GM18499 (cell line): Measurements from ENCODE around the gene TDRD10.

ENCODE experiments used
- ATAC-seq: cut with Tn5 transposase; IDR thresholded peaks from one replicate; pipeline ENCODE4 v1.9.1; 2021; ENCODE audit warnings: moderate number of reproducible peaks; ENCODE audit not compliant: insufficient read depth, unreplicated experiment

Gene TDRD10, protein sequence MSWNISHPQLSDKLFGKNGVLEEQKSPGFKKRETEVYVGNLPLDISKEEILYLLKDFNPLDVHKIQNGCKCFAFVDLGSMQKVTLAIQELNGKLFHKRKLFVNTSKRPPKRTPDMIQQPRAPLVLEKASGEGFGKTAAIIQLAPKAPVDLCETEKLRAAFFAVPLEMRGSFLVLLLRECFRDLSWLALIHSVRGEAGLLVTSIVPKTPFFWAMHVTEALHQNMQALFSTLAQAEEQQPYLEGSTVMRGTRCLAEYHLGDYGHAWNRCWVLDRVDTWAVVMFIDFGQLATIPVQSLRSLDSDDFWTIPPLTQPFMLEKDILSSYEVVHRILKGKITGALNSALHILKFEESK

DNA sequence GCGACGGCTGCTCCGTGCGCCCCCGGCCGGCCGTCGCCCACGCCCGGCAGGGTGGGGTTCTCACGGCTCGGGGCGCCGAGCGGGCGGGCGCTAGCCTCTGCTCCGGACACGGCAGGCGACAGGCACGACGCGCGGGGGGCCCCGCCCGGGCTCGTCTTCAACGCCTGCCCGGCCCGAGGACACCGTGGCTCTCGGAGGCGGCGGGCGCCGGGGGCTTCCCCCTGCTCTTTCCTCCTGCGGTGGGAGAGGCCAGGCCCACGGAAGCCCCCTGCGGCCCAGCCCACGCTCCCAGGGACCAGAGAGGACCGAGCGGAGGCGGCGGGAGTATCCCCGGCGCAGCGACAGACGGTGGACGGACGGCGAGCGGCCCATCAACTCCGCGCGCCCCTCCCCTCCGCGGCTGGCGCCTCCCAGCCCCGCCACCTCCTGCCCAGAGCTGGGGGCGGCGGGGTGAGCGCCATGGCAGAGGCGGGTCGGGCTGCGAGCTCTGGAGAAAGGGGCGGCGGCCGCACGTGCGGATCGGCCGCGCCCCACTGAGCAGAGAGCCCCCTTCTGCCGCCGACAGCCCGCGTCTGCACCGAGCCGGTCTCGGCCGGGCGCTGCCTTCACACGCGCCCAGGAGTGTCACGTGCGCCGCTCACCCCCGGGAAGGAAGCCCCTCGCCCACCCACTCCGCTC, at the start of gene TDRD10, which contains the start of gene SHE:
Gene TDRD10, plus strand, starts transcription at position 154 of the 678 bp plus-strand sequence. CDS start 4,685 bp downstream, outside the sequence.
Gene SHE, minus strand, starts transcription at position 347 of the 678 bp plus-strand sequence. CDS start 386 bp downstream, outside the sequence.
- ATAC-seq, result no peak

DNA sequence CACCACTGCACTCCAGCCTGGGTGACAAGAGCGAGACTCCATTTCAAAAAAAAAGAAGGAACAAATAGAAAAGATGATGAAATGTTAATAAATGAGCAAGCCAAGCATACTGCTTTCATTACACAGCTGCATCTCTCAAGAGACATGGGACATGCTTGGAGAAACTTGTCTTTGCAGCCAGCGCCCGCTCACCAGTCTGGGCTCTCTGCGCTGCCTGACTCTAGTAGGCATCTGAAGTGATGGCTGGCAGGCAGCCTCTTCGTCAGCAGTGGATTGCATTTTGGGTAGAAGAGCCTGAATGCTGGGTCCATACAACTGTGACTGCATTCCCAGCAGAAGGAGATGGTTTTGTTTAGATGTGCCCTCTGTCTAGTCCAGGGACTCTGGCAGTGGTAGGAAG, 48.9 kb upstream of the TDRD10 start:
- no peak for ATAC-seq

DNA sequence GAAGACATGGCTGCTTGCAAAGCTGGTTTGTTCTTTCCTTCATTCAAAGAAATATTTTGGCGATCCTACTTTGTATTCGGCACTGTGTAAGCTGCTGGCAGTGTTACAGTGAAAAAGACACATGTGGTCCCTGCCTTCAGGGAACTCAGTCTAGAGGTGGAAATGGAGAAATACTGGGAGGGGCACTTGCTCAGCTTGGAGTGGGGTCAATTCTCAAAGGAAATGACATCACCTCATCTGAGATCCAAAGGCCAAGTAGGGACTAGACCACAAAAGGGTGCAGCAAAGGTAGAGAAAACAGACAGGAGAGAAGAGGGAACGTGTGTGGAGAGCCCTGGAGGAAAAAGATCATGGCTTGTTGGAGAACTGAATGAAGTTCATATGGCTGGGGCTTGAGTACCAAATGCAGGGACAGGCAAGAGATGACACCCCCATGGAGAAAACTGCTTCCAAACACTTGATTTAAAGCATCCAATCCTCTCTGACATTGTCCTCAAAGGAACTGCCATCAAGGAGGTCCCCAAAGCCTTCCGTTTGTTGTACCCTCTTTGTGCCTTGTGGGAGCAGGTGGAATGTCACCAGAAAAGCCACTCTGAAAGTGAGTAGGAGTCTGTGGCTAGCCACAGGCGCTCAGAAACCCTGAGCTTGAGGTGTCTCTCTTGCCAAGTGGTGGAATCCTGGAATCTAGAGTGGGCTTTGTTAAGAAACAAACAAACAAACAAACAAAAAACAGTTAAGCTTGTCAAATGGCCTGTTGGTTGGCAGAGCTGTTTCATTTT, 48.3 kb upstream of the TDRD10 start:
- no peak for ATAC-seq

DNA sequence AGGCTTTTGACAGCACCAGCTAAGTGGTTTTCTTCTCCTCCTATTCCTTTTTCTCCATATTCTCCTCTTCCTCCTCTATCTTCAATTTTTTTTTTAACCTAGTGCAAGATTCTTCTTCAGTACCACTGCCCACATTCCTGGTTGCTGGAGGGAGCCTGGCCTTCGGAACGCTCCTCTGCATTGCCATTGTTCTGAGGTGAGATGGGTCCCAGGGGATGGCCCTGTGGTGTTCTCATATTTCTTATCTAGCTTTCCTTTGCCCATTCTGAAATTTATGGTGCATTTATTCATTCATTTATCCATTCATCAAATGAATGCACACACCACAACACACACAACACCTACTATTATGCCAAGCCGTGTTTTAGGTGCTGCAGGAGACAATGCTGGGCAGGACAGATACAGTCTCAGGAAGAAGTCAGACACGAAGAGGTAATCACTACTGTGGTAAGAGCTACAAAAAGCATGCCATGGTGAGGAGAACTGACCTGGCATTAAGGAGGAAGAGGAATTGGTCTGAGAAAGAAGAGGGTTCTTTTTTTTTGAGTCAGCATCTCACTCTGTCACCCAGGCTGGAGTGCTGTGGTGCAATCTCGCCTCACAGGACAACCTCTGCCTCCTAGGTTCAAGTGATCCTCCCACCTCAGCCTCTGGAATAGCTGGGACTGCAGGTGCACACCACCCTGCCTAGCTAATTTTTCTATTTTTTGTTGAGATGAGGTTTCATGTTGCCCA, 47.5 kb upstream of the TDRD10 start:
- no peak for ATAC-seq

DNA sequence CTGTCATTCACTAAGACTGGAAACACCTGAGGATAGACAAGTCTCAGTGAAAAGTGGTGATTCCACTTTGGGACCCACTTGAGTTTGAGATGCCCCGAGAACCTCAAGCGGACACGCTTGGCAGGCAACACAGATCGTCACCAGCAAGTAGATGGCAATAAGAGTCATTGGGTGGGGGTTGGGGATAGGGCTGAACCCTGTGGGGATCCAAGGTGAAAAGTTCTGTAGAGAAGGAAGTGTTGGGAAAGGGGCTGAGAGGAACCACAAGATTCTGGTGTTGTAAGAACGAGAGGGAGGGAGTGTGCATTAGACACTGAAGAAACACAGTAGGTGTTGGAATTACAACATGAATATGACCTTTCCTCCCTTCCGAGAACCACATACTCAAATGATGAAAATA, 45.4 kb upstream of the TDRD10 start:
- no peak for ATAC-seq

DNA sequence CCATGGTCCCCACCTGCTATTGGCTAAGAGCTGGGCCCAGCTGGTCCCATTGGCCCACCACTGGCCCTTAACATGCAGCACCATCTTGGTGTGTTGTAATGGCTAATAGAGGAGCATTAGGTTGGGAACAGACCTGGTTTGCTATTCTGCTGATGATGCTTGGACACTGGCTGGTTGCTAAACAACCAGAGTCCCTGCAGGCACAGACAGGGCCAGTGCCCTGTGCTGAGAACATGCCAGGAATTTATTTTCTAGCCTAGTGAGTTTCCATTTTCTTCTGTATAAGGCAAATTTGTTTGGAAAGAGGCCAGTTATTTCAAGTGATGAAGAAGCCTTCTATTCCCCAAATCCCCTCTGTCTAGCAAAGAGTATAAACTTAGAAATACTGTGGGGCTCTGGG, 42.9 kb upstream of the TDRD10 start:
- no peak for ATAC-seq

DNA sequence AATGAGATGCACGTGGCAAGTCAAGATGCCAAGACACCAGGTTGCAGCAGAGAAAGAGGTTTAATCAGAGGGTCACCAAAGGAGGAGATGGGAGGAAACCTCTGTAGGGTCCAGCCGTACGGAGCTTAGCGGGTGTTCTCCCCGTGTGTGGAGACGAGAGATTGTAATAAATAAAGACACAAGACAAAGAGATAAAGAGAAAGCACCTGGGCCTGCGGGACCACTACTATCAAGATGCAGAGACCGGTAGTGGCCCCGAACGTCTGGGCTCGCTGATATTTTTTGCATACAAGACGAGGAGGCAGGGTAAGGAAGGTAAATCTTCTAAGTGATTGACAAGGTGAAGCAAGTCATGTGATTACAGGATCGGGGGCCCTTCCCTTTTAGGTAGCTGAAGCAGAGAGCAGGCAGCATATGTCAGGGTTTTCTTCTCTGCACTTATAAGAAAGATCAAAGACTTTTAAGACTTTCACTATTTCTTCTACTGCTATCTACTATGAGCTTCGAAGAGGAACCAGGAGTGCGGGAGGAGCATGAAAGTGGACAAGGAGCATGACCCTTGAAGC, 41.2 kb upstream of the TDRD10 start:
- no peak for ATAC-seq

DNA sequence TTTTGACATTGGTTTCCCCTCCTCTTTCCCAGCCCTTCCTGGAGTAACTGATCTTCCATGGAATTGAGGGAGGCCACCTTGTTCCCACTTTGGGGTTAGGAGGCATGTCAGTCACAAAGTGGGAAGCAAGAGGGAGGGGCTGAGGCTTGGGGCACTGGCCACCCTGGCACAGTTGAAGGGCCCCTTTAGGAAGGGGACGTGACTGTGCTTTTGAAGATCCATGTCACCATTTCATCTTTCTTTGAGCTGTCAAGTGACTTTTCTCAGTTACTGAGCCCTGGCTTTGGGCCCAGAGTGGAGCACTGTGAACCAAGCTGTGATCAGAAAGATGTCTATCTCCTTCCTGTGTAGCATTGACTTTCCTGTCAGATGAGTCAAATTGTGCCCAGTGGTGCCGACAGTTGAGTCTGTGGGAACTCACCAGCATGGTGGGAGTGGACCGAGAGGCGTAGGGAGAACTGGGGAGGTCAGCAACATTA, 38.5 kb upstream of the TDRD10 start:
- no peak for ATAC-seq

DNA sequence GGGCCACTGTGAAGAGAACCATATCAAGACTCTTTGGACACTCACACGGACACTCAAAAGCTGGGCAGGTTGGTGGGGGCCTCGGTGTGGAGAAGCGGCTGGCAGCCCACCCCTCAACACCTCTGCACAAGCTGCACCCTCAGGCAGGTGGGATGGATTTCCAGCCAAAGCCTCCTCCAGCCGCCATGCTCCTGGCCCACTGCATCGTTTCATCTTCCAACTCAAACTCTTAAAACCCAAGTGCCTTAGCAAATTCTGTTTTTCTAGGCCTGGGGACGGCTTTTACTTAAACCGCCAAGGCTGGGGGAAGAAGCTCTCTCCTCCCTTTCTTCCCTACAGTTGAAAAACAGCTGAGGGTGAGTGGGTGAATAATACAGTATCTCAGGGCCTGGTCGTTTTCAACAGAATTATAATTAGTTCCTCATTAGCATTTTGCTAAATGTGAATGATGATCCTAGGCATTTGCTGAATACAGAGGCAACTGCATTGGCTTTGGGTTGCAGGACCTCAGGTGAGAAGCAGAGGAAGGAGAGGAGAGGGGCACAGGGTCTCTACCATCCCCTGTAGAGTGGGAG, 36.3 kb upstream of the TDRD10 start:
- no peak for ATAC-seq

DNA sequence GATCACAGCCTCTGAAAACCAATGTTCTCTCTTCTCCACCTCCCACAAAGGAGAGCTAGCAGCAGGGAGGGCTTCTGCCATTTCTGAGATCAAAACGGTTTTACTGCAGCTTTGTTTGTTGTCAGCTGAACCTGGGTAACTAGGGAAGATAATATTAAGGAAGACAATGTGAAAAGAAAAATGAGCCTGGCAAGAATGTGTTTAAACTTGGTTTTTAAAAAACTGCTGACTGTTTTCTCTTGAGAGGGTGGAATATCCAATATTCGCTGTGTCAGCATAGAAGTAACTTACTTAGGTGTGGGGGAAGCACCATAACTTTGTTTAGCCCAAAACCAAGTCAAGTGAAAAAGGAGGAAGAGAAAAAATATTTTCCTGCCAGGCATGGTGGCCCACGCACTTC, 35.8 kb upstream of the TDRD10 start:
- no peak for ATAC-seq

DNA sequence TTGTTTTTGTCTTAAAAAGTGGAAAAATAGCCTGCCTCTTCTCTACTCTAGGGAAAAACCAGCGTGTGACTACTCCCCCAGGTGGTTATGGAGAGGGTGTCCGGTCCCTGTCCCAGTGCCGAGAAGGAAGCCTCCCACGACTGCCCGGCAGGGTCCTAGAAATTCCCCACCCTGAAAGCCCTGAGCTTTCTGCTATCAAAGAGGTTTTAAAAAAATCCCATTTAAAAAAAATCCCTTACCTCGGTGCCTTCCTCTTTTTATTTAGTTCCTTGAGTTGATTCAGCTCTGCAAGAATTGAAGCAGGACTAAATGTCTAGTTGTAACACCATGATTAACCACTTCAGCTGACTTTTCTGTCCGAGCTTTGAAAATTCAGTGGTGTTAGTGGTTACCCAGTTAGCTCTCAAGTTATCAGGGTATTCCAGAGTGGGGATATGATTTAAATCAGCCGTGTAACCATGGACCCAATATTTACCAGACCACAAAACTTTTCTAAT, 35.0 kb upstream of the TDRD10 start:
- ATAC-seq, result no peak

DNA sequence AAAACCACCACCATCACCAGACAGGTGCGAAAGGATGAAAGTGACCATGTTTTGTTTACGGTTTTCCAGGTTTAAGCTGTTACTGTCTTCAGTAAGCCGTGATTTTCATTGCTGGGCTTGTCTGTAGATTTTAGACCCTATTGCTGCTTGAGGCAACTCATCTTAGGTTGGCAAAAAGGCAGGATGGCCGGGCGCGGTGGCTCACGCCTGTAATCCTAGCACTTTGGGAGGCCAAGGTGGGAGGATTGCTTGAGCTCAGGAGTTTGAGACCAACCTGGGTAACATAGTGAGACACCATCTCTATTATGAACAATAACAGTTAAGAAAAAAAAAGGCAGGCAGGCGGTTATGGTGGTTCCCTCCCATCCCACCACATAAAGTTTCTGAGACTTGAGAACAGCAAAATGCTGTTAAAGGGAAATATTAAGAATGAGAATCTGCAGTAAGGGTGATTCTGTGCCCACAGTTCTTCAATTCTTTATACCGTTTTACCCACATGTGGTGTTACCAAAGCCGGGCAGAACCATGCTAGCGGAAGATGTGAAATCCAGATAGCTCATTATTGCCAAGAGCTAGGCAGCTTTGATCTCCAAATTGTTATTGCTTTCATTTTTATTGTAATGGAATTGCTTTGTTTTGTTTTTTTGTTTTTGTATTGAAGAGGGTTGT, 34.5 kb upstream of the TDRD10 start:
- ATAC-seq, result no peak

DNA sequence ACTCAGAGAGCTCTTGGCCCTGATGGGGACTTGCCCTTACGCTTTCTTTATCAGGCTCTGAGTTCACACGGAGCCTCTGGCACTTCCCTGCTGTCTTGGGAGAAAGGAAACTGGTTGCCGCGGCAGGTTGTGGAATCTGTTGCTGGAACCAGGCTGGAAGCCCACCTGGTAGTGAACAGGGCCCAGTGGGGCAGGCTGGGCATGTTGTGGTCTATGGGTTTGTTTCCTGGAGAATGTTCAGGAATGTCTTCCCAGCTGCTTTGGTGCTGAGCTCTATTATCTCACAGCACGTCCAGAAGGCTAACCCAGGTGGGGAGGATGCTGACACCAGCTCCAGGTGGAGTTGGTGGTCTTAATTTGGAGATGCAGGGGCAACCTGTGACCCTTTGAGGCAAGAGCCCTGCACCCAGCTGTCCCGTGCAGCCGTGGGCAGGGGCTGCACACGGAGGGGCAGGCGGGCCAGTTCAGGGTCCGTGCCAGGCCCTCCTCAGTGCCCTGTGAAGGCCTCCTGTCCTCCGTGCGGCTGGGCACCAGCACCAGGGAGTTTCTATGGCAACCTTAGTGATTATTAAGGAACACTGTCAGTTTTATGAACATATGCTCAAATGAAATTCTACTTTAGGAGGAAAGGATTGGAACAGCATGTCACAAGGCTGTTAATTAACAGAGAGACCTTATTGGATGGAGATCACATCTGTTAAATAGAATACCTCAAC, 33.3 kb upstream of the TDRD10 start:
- no peak for ATAC-seq

DNA sequence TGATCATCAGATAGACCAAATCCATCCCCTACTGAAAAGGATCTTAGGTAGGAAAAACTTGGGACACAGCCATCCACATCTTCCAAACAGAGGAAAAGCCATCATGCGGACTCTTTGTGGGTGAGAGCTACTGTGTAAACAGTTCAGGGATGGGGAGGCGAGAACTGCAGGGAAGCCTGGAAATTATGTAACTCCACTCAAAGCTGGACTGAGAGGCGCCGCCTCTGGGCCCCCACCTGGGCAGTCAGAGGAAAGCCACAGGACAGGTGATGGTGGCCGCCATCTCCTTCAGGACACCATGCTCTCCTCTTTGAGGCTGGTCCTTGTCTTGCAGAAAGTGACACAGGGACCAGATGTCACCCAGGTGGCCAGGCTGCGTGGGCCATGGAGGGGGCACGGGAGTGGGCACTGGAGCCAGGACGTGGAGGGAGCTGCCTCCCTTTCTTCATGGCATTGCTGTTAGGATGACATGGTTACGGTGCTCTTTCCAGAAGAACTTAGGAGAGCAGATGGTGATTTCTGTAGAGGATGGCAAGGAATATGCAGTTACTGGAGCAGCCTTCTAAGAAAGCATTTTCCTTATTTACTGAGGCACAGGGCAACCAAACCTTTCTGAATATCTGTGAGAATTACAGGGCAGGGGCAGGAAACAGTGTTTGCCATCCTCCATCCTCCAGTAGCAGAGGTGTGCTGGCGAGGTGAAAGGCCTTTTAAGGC, 32.0 kb upstream of the TDRD10 start:
- ATAC-seq, result no peak

DNA sequence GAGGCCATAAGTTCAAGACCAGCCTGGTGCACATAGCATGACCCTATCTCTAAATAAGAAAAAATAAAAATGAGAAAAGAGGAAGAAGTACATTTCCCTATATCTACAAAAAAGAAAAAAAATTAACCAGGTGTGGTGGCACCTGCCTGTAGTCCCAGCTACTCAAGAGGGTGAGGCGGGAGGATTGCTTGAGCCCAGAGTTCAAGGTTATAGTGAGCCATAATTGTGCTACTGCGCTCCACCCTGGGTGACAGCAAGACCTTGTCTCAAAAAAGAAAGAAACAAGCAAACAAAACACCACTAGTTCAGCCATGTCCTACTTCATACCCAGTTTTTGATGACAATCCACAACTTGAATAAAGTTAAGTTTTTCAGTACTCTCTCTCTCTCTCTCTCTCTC, 30.7 kb upstream of the TDRD10 start:
- no peak for ATAC-seq

DNA sequence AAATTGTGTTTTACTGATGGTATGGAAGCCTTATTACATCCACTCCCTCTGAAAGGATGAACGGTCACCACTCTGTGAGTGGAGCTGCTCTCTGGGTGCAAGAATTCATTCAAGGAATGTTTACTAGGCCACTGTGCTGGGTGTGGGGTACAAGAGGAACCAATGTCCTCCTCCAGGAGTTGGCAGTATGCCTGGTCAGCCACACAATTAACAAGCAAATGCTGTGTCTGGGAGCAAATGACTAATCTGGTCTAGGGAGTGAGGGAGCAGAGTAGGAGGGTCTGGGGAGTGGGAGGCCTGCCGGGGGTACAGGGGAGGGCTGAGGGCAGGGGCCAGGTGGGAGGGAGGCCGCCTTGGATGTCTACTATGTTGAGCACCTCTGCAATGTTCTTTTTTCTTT, 27.2 kb upstream of the TDRD10 start:
- ATAC-seq, result no peak

DNA sequence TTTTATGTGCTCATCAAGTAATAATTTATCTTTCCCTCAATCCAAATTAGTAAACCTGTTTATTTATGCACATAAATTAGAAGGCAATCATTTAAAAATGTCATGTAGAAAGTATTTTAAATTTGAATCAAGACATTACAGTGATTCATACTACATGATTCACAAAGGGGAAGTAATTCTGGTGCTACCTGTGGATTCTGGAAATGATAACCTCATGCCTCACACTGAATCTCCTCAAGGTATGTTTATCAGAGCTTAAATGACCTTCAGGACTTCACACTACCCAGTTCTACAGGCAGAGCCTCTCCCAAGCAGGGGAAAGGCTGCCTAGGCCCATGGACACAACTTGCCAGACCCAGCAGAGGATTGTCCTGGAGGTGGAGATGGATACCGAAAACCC, 25.2 kb upstream of the TDRD10 start:
- no peak for ATAC-seq

DNA sequence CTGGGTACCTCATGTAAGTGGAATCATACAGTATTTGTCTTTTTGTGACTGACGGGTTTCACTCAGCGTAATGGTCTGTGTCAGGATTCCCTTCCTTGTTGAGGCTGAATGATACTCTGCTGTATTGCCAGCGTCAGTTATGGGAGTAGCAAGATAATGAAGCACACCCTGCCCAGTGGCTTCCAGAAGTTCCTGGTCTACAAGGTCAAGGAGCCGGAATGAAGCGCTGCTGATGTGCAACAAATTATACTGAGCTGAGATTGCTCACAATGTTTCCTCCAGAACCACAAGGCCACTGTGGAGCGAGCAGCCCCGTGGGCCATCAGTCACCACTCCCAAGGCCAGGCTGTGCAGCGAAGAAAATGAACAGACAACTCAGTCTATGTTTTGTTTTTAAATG, 24.0 kb upstream of the TDRD10 start:
- ATAC-seq, result no peak
